ENCODE results near the gene SMARCA2. TPM values are rescaled to one million over a fixed set of nuclear protein-coding genes. Genes with fewer than 3 reads are reported as not detected.

SMARCA2 gene
- total RNA-seq, 1 donor from 2014 or later, result 206 TPM

GRCh38 chr9:2161661-2162060, 146.5 kb downstream of the SMARCA2 start:
- intact Hi-C loops (cut with micrococcal nuclease), result no loop called here

GRCh38 chr9:2163231-2163885, 148.2 kb downstream of the SMARCA2 start:
- intact Hi-C loops (cut with micrococcal nuclease), result no loop called here

GRCh38 chr9:2164268-2164667, 149.1 kb downstream of the SMARCA2 start:
- intact Hi-C loops (cut with micrococcal nuclease), result no loop called here

GRCh38 chr9:2166203-2166602, 151.1 kb downstream of the SMARCA2 start:
- intact Hi-C loops (cut with micrococcal nuclease), result no loop called here

- intact Hi-C loops (cut with micrococcal nuclease), result no loop called here
Observed at GRCh38 chr9:2169035-2169434, 153.9 kb downstream of the SMARCA2 start.

- intact Hi-C loops (cut with micrococcal nuclease), result no loop called here
Observed at GRCh38 chr9:2170722-2171121, 155.6 kb downstream of the SMARCA2 start.

GRCh38 chr9:2173170-2173569, 158.0 kb downstream of the SMARCA2 start:
- intact Hi-C loops (cut with micrococcal nuclease), result no loop called here

GRCh38 chr9:2173861-2174260, 158.7 kb downstream of the SMARCA2 start:
- intact Hi-C loops (cut with micrococcal nuclease), result no loop called here

GRCh38 chr9:2174306-2174705, 159.2 kb downstream of the SMARCA2 start:
- intact Hi-C loops (cut with micrococcal nuclease), result no loop called here

- intact Hi-C loops (cut with micrococcal nuclease), result no loop called here
Observed at GRCh38 chr9:2174911-2175310, 159.8 kb downstream of the SMARCA2 start.

GRCh38 chr9:2177121-2177520, 162.0 kb downstream of the SMARCA2 start:
- intact Hi-C loops (cut with micrococcal nuclease), result no loop called here

GRCh38 chr9:2178034-2178734, 163.0 kb downstream of the SMARCA2 start:
- intact Hi-C loops (cut with micrococcal nuclease), result no loop called here

- intact Hi-C loops (cut with micrococcal nuclease), result loop anchor here (1.0 kb wide), 1 partner anchor 47 kb away; no protein-coding TSS in a partner anchor
Observed at GRCh38 chr9:2179567-2179966, 164.4 kb downstream of the SMARCA2 start.

GRCh38 chr9:2180154-2180553, 165.0 kb downstream of the SMARCA2 start:
- intact Hi-C loops (cut with micrococcal nuclease), result no loop called here

GRCh38 chr9:2180704-2181103, 165.6 kb downstream of the SMARCA2 start:
- intact Hi-C loops (cut with micrococcal nuclease), result no loop called here

GRCh38 chr9:2181792-2182191, 166.6 kb downstream of the SMARCA2 start:
- intact Hi-C loops (cut with micrococcal nuclease), result no loop called here

GRCh38 chr9:2190939-2191608, 175.9 kb downstream of the SMARCA2 start:
- intact Hi-C loops (cut with micrococcal nuclease), result no loop called here

GRCh38 chr9:2191609-2191972, 176.4 kb downstream of the SMARCA2 start:
- intact Hi-C loops (cut with micrococcal nuclease), result no loop called here

- intact Hi-C loops (cut with micrococcal nuclease), result no loop called here
Observed at GRCh38 chr9:2192356-2192979, 177.3 kb downstream of the SMARCA2 start.

- intact Hi-C loops (cut with micrococcal nuclease), result no loop called here
Observed at GRCh38 chr9:2193552-2193951, 178.4 kb downstream of the SMARCA2 start.

- intact Hi-C loops (cut with micrococcal nuclease), result no loop called here
Observed at GRCh38 chr9:2195211-2195610, 180.1 kb downstream of the SMARCA2 start.

- intact Hi-C loops (cut with micrococcal nuclease), result no loop called here
Observed at GRCh38 chr9:2196757-2197156, 181.6 kb downstream of the SMARCA2 start.
